ENCODE measurements around the gene CREB5. TPM values are rescaled to one million over a fixed set of nuclear protein-coding genes. Genes with fewer than 3 reads are reported as not detected.

CREB5 gene
- total RNA-seq, 4 donors from 2014 or later, result 7.8 to 29.9 (median 12.9) TPM

DNA sequence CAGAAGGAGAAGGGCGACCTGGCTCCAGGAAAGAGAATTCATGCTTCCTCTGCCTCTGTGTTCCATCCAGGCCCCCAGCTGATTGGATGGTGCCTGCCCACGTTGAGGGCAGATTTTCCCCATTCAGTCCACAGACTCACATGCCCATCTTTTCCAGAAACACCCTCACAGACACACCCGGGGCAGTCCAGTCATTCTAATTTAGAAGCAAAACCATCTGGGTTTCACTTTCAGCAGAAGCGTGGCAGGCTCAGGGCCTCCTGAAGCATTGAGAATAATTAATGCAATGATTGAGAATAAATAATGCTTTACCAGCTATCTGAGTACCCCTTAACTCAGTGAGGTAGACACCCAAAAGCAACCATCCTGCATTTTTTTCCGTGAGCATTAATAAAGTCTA is 30.2 kb upstream of the CREB5 start:
- H3K27ac ChIP-seq, result no peak overlapping the region
- no peaks in the 10 kb centered on the region for H3K9me3 ChIP-seq
- H3K4me1 ChIP-seq, result peaks cover 3 to 14% (median 3%) of the 10 kb centered on the region in 3 donors
- H3K4me3 ChIP-seq, result no peak overlapping the region
- no peaks in the 10 kb centered on the region for H3K27me3 ChIP-seq
- TF ChIP-seq POLR2AphosphoS5 (IDR thresholded peaks at IDR 0.05), result no peak
- no peak for TF ChIP-seq EP300 (IDR thresholded peaks at IDR 0.05)
- TF ChIP-seq, protein P1, sequence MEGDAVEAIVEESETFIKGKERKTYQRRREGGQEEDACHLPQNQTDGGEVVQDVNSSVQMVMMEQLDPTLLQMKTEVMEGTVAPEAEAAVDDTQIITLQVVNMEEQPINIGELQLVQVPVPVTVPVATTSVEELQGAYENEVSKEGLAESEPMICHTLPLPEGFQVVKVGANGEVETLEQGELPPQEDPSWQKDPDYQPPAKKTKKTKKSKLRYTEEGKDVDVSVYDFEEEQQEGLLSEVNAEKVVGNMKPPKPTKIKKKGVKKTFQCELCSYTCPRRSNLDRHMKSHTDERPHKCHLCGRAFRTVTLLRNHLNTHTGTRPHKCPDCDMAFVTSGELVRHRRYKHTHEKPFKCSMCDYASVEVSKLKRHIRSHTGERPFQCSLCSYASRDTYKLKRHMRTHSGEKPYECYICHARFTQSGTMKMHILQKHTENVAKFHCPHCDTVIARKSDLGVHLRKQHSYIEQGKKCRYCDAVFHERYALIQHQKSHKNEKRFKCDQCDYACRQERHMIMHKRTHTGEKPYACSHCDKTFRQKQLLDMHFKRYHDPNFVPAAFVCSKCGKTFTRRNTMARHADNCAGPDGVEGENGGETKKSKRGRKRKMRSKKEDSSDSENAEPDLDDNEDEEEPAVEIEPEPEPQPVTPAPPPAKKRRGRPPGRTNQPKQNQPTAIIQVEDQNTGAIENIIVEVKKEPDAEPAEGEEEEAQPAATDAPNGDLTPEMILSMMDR (IDR thresholded peaks at IDR 0.05), result no peak
- no peak for TF ChIP-seq POLR2A (IDR thresholded peaks at IDR 0.05)
- WGBS, 2 donors (ENCODE audit: low coverage in 1 of 2), result 66 to 100% methylated on average over 2 to 4 of the region's 5 CpGs
- no peak for ATAC-seq
- no peaks in the 10 kb centered on the region for H3K36me3 ChIP-seq

DNA sequence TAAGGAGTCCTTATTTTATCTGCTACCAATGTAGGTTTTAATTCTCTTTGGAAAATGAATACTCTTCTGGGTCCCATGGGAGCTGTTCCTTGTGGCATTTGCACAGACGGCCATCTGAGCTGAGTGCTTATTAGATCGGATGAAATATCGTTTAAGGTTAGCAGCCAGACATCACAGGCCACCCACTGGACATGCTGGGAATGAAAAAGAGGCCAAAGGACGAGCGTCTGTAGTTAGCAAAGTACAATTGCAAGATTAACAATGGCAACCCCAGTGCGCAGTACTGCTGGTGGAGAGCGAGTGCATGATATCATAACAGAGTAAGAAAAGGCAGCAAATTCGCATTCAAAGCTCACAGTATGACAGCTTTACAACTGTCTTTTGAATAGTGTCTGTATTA is 28.3 kb upstream of the CREB5 start:
- Histone ChIP-seq H3K36me3 (no peaks in the 10 kb centered on the region), H3K27ac (no peak overlapping the region), H3K4me1 (peaks cover 3 to 14% (median 3%) of the 10 kb centered on the region in 3 donors), H3K4me3 (no peak overlapping the region), H3K9me3 (no peaks in the 10 kb centered on the region), H3K27me3 (no peaks in the 10 kb centered on the region)
- no peak for ATAC-seq
- TF ChIP-seq, protein P1 (IDR thresholded peaks at IDR 0.05), result no peak
- TF ChIP-seq EP300 (IDR thresholded peaks at IDR 0.05), result no peak
- no peak for TF ChIP-seq POLR2A (IDR thresholded peaks at IDR 0.05)
- no peak for TF ChIP-seq POLR2AphosphoS5 (IDR thresholded peaks at IDR 0.05)
- WGBS, 2 donors (ENCODE audit: low coverage in 1 of 2), result 77 to 94% methylated on average over 4 to 7 of the region's 8 CpGs

DNA sequence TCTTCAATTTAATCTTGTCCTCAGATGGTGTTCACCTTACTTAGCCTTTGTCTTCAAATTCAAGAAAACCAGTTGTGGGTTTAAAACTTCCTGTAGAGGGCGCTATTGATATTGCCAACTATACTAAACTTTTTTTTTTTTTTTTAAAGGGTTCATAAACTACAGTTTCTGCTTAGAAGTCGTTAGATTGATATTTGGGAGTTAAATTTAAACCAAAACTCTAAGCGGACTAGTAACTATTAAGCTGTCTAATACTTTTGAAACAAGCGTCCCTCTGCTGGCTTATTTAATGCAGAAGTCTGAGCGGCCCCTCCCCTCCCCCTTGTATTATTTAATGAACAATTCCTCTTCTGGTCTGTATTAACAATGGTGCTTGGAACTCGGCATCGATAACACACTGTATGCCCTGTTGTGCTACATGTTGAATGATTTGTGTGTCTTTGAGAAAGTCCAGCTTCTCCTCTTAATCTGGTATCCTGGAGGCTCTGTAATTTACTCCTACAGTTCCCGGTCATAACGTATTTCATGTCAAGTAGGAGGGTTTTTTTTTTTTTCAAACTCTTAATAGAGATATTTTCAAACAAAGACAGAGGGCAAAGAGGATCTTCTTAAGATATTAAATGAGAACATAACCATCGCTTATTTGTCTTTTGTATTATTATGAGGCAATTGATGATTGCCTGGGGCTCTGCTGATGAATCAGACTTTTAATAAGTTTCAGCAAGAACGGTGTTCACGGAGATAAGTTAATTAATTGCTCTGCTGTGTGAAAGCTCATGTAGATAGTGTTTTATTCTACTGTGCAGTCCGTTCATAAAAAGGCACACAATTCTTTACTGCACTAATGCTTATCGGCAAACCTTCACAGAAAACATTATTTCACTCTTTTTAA is 22.6 kb upstream of the CREB5 start:
- Histone ChIP-seq H3K27me3 (no peaks in the 10 kb centered on the region), H3K4me3 (peak overlapping the region; percentile 37 to 47), H3K4me1 (peaks cover 0 to 11% (median 0%) of the 10 kb centered on the region in 3 donors), H3K9me3 (no peaks in the 10 kb centered on the region), H3K27ac (peak overlapping the region in 1 of 4 donors; percentile 44), H3K36me3 (no peaks in the 10 kb centered on the region)
- ATAC-seq, result peak; percentile 16
- WGBS, 2 donors (ENCODE audit: low coverage in 1 of 2), result 5 to 13% methylated on average over 13 to 14 of the region's 14 CpGs
- no peak for TF ChIP-seq POLR2A (IDR thresholded peaks at IDR 0.05)
- TF ChIP-seq, protein P1 (IDR thresholded peaks at IDR 0.05), result peak; percentile 76 to 82 (median 78)

DNA sequence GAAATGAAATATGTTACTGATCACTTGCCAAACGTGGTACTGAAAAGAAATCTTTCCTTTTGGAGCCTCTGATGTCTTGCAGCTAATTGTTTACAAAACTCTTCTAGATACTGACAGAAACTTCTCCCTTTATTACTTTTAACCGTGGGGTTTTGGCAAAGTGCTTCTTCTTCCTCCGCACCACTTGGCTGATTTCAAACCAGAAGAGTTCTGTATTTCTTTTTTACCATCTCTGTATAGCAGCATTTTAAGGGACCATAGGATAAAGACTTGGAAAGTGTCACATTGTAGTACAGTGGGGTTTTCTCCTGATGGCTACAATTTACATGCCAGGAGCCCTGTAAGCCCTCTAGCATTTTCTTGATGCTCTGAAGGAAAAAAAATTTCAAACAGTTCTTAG is 21.9 kb upstream of the CREB5 start:
- Histone ChIP-seq H3K27ac (peak overlapping the region in 1 of 4 donors; percentile 44), H3K9me3 (no peaks in the 10 kb centered on the region), H3K4me3 (no peak overlapping the region), H3K4me1 (peaks cover 0 to 11% (median 0%) of the 10 kb centered on the region in 3 donors), H3K27me3 (no peaks in the 10 kb centered on the region), H3K36me3 (no peaks in the 10 kb centered on the region)
- 13 to 17% methylated on average over 2 to 3 of the region's 3 CpGs for WGBS, 2 donors (ENCODE audit: low coverage in 1 of 2)
- ATAC-seq, result no peak
- TF ChIP-seq EP300 (IDR thresholded peaks at IDR 0.05), result no peak
- TF ChIP-seq POLR2A (IDR thresholded peaks at IDR 0.05), result no peak
- TF ChIP-seq, protein P1 (IDR thresholded peaks at IDR 0.05), result no peak
- no peak for TF ChIP-seq POLR2AphosphoS5 (IDR thresholded peaks at IDR 0.05)

DNA sequence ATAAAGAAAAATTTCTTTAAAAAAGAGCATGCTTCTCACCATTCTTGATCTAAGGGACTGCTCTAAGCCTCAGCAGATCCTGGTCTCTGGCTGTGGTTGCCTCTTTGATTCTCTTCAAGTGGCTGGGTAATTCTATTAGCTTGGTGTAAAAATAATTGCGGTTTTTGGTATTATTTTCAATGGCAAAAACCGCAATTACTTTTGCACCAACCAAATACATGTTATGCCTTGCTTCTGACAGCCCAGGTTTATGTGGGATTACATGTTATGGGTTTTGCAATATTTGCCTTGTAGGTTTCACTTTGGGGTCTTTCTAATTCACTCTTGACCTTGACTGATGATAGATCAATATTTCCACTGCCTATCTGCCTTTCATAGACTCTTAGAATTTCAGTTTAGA is 20.0 kb upstream of the CREB5 start:
- no peak for TF ChIP-seq POLR2AphosphoS5 (IDR thresholded peaks at IDR 0.05)
- TF ChIP-seq POLR2A (IDR thresholded peaks at IDR 0.05), result no peak
- TF ChIP-seq, protein P1 (IDR thresholded peaks at IDR 0.05), result no peak
- TF ChIP-seq EP300 (IDR thresholded peaks at IDR 0.05), result no peak
- Histone ChIP-seq H3K27ac (no peak overlapping the region), H3K36me3 (no peaks in the 10 kb centered on the region), H3K27me3 (no peaks in the 10 kb centered on the region), H3K4me1 (peaks cover 0 to 11% (median 0%) of the 10 kb centered on the region in 3 donors), H3K9me3 (no peaks in the 10 kb centered on the region), H3K4me3 (no peak overlapping the region)
- WGBS, 2 donors (ENCODE audit: low coverage in 1 of 2), result 63 to 94% methylated on average over 2 of the region's 2 CpGs
- no peak for ATAC-seq
